CD4-positive, alpha-beta T cell (primary cell): ENCODE results near the gene RTN4RL2. TPM values are rescaled to one million over a fixed set of nuclear protein-coding genes. Genes with fewer than 3 reads are reported as not detected.
A peak's percentile ranks its signal among the peaks of the same experiment; 100 is the strongest.

Source experiments
- ATAC-seq: fragments of 200-7000 bp; cut with Tn5 transposase; one replicate; pipeline ENCODE4 v1.10.0; 2022; ENCODE audit warnings: mild to moderate bottlenecking; ENCODE audit not compliant: poor library complexity
- CTCF ChIA-PET: fragments of 350-600 bp; sonication (Branson Sonifier 250); formaldehyde crosslinking; loops from one replicate; lab custom pipeline; 2021; ENCODE audit warnings: antibody characterized with exemption, inconsistent platforms; lab: Charles Lee
- POLR2A ChIA-PET: fragments of 350-600 bp; sonication (Branson Sonifier 250); formaldehyde crosslinking; loops from one replicate; lab custom pipeline; 2021; ENCODE audit warnings: antibody characterized with exemption, inconsistent platforms; lab: Charles Lee
- DNase-seq, 14 experiments: peaks; one replicate each; pipeline ENCODE4 v3.0.0-alpha.2; 2013 to 2020; ENCODE audit warnings: mixed read lengths in 2 of 14
- H3K27ac ChIP-seq, 2 donors: one replicate each; pipeline versions ENCODE4 v1.5.1 to v1.7.0; 2013; ENCODE audit warnings: low read length in 2 of 2, low read depth in 1 of 2, mild to moderate bottlenecking in 1 of 2
- H3K27me3 ChIP-seq, 2 experiments: 1 replicate in 1 of 2; 2 replicates in 1 of 2; pipeline versions ENCODE4 v1.6.1 to v1.7.0; 2013; ENCODE audit warnings: low read length in 2 of 2, control low read depth in 1 of 2, mild to moderate bottlenecking in 1 of 2, moderate library complexity in 1 of 2; ENCODE audit not compliant: insufficient read depth in 2 of 2, control insufficient read depth in 1 of 2
- H3K36me3 ChIP-seq: one replicate; pipeline ENCODE4 v1.6.1; 2013; ENCODE audit warnings: low read length, control low read depth; ENCODE audit not compliant: insufficient read depth
- H3K4me1 ChIP-seq: one replicate; pipeline ENCODE4 v1.6.1; 2013; ENCODE audit warnings: low read length, control low read depth; ENCODE audit not compliant: insufficient read depth
- H3K4me3 ChIP-seq: one replicate; pipeline ENCODE4 v1.5.1; 2013; ENCODE audit warnings: mild to moderate bottlenecking, low read length, moderate library complexity
- H3K9me3 ChIP-seq, 2 experiments: 1 replicate in 1 of 2; 2 replicates in 1 of 2; pipeline versions ENCODE4 v1.6.1 to v1.7.0; 2013; ENCODE audit warnings: low read length in 2 of 2, mild to moderate bottlenecking in 2 of 2, control low read depth in 1 of 2, moderate library complexity in 1 of 2; ENCODE audit not compliant: control insufficient read depth in 1 of 2, insufficient read depth in 1 of 2
- H3K27ac Mint-ChIP-seq: one replicate; pipeline ENCODE4 v1.8.0; 2020; ENCODE audit warnings: mixed read lengths
- H3K27me3 Mint-ChIP-seq: one replicate; pipeline ENCODE4 v1.8.0; 2021; ENCODE audit warnings: mixed read lengths
- H3K36me3 Mint-ChIP-seq: one replicate; pipeline ENCODE4 v1.8.0; 2021; ENCODE audit warnings: low read depth, mixed read lengths
- H3K4me1 Mint-ChIP-seq: one replicate; pipeline ENCODE4 v1.8.0; 2021; ENCODE audit warnings: low read depth, mixed read lengths
- H3K4me3 Mint-ChIP-seq: one replicate; pipeline ENCODE4 v1.8.0; 2020; ENCODE audit warnings: mild to moderate bottlenecking, mixed read lengths
- H3K9me3 Mint-ChIP-seq: one replicate; pipeline ENCODE4 v1.8.0; 2020; ENCODE audit warnings: mixed read lengths
- CTCF ChIP-seq: fragments of 200-600 bp; IDR thresholded peaks from one replicate; pipeline ENCODE4 v1.8.0; 2022; ENCODE audit warnings: antibody characterized with exemption, mild to moderate bottlenecking
- intact Hi-C, 2 experiments: fragments of 100-400 bp; cut with DNase I in 1 of 2; cut with micrococcal nuclease in 1 of 2; formaldehyde crosslinking; loops; one replicate each; pipeline versions ENCODE4 v1.15.1 to v1.9.0; 2023 to 2025; cut with DNase I, micrococcal nuclease
- total RNA-seq, 174 experiments: library from RNA in 2 of 174; stranded (reverse) in 2 of 174; gene quantifications; one replicate each; pipeline ENCODE4 v1.2.3 and lab custom pipeline; 2021 to 2026

RTN4RL2 gene
- total RNA-seq, 2 experiments from 2014 or later, result 0.17 to 0.19 TPM

DNA sequence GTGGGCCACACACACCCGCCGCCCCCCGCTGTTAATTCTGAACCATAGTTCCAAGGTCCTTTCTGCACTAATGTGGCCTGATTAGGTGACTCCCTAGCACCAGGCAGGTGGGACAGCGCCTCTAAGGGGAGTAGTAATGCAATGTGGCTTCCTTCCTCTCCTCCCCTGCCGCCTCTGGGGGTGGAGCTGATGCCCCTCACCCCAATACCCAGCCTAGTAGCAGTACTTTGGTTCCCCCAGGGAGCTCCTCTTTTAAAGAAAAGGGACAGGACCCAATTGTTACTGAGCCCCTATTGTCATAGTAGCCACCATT, 14.4 kb downstream of the RTN4RL2 start:
- ChIA-PET CTCF (interaction anchor here (0.7 to 1.1 kb wide), 2 partner anchors 17 to 19 kb away, joined by 3 to 5 read pairs; no protein-coding TSS in a partner anchor), POLR2A (interaction anchor here (0.9 to 2.2 kb wide), 3 partner anchors 15 to 57 kb away, joined by 3 to 10 read pairs (median 9); partner anchors contain the start of gene RTN4RL2)
- Histone ChIP-seq H3K4me3 (no peak overlapping the region), H3K27ac (no peak overlapping the region), H3K36me3 (no peaks in the 10 kb centered on the region), H3K9me3 (no peaks in the 10 kb centered on the region), H3K4me1 (peaks cover 36% of the 10 kb centered on the region), H3K27me3 (peaks cover 0 to 4% of the 10 kb centered on the region in 2 experiments)
- ATAC-seq, result no peak
- TF ChIP-seq CTCF, result no peak
- Mint-ChIP-seq H3K4me1 (peaks cover 33% of the 10 kb centered on the region), H3K9me3 (no peaks in the 10 kb centered on the region), H3K36me3 (no peaks in the 10 kb centered on the region), H3K4me3 (peak overlapping the region; percentile 80), H3K27ac (no peak overlapping the region), H3K27me3 (no peaks in the 10 kb centered on the region)
- DNase-seq, result no peak
- intact Hi-C loops, result loop anchor here in 1 of 2 experiments (2.0 kb wide), 1 partner anchor 14 kb away; the partner anchor contains the start of gene RTN4RL2

DNA sequence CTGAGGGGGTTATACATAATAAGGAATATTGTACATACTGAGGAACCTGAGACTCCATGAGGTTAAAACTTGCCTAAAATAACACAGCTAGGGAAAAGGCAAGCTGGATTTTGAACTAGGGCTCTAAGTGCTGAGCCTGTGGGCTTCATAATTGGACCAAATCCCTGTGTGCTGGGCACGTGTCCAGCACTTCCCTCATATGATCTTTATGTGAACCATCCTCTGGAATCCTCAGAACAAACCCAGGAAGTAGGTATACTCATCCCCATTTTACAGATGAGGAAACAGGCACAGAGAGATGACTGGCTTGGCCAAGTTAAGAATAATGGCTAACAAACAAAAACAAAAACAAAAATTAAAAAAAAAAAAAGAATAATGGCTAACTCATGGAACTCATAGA, 14.9 kb downstream of the RTN4RL2 start:
- no peak for TF ChIP-seq CTCF
- H3K4me3 Mint-ChIP-seq, result peak overlapping the region; percentile 80
- Histone ChIP-seq H3K4me1 (peaks cover 36% of the 10 kb centered on the region), H3K9me3 (no peaks in the 10 kb centered on the region), H3K27ac (no peak overlapping the region), H3K27me3 (peaks cover 0 to 4% of the 10 kb centered on the region in 2 experiments), H3K36me3 (no peaks in the 10 kb centered on the region), H3K4me3 (no peak overlapping the region)
- no peaks in the 10 kb centered on the region for H3K9me3 Mint-ChIP-seq
- H3K36me3 Mint-ChIP-seq, result no peaks in the 10 kb centered on the region
- DNase-seq (no peak), ATAC-seq (no peak)
- CTCF ChIA-PET, result interaction anchor here (0.7 to 1.1 kb wide), 2 partner anchors 17 to 18 kb away, joined by 3 to 5 read pairs; no protein-coding TSS in a partner anchor
- H3K27me3 Mint-ChIP-seq, result no peaks in the 10 kb centered on the region
- intact Hi-C loops, result loop anchor here in 1 of 2 experiments (2.0 kb wide), 1 partner anchor 14 kb away; the partner anchor contains the start of gene RTN4RL2
- H3K27ac Mint-ChIP-seq, result no peak overlapping the region
- peaks cover 33% of the 10 kb centered on the region for H3K4me1 Mint-ChIP-seq
- POLR2A ChIA-PET, result interaction anchor here (0.9 to 2.2 kb wide), 3 partner anchors 15 to 56 kb away, joined by 3 to 10 read pairs (median 9); partner anchors contain the start of gene RTN4RL2

DNA sequence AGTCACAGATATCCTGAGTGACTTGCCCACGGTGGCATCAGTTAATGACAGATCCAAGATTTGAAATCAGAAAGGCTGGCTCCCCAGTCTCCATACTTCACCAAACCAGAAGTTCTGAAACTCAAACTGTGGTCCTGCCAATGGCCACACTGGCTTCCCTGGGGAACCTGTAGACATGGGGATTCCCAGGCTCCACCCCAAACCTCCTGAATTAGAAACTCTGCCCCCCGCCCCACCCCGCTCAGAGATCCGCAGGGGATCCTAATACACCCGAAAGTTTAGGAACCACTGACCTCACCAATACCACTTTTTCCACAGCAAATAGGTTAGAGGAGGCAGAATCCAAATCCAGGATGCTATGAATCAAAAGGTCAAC, 15.3 kb downstream of the RTN4RL2 start:
- Mint-ChIP-seq H3K4me1 (peaks cover 33% of the 10 kb centered on the region), H3K27me3 (no peaks in the 10 kb centered on the region), H3K4me3 (peak overlapping the region; percentile 79), H3K9me3 (no peaks in the 10 kb centered on the region), H3K36me3 (no peaks in the 10 kb centered on the region), H3K27ac (no peak overlapping the region)
- no peak for TF ChIP-seq CTCF
- peaks cover 0 to 4% of the 10 kb centered on the region in 2 experiments for H3K27me3 ChIP-seq
- no peak overlapping the region for H3K27ac ChIP-seq
- DNase-seq, result no peak
- H3K4me3 ChIP-seq, result peak overlapping the region; percentile 38
- ChIA-PET CTCF (no interaction called here), POLR2A (interaction anchor here (0.9 to 2.2 kb wide), 2 partner anchors 16 to 56 kb away, joined by 3 to 10 read pairs; partner anchors contain the start of gene RTN4RL2)
- no peaks in the 10 kb centered on the region for H3K9me3 ChIP-seq
- intact Hi-C loops, result loop anchor here in 1 of 2 experiments (2.0 kb wide), 1 partner anchor 15 kb away; the partner anchor contains the start of gene RTN4RL2
- peaks cover 36% of the 10 kb centered on the region for H3K4me1 ChIP-seq
- ATAC-seq, result no peak
- H3K36me3 ChIP-seq, result no peaks in the 10 kb centered on the region
